ENCODE results near the gene ZIK1.

DNA sequence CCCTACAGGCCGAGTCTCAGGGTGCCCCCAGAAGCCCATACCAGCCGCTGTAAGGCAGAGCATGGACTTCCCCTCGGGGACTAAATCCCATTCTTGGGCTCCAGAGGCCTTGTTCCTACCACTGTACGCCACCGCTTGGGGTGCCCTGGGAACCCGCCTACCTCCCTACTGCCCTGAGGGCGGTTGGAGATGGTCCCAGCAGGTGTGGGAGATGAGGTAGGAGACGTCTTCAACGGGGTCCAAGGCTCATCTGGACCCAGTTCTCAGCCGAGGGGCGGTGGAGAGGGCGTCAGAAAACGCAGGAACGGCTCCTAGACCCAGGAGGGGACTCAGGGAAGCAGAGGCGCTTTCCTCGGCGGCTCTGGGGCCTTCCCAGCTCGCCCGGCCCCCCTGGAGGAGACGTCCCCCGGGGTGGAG, 833 bp upstream of the ZIK1 start:
- TF ChIP-seq, protein P1, sequence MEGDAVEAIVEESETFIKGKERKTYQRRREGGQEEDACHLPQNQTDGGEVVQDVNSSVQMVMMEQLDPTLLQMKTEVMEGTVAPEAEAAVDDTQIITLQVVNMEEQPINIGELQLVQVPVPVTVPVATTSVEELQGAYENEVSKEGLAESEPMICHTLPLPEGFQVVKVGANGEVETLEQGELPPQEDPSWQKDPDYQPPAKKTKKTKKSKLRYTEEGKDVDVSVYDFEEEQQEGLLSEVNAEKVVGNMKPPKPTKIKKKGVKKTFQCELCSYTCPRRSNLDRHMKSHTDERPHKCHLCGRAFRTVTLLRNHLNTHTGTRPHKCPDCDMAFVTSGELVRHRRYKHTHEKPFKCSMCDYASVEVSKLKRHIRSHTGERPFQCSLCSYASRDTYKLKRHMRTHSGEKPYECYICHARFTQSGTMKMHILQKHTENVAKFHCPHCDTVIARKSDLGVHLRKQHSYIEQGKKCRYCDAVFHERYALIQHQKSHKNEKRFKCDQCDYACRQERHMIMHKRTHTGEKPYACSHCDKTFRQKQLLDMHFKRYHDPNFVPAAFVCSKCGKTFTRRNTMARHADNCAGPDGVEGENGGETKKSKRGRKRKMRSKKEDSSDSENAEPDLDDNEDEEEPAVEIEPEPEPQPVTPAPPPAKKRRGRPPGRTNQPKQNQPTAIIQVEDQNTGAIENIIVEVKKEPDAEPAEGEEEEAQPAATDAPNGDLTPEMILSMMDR (conservative IDR thresholded peaks at IDR 0.05; ENCODE audit: low read length) = no peak
- no peak for TF ChIP-seq EZH2phosphoT487 (IDR thresholded peaks at IDR 0.05; ENCODE audit: borderline replicate concordance)

Measured in Loucy (cell line).